ENCODE data around the gene XPC. TPM values are rescaled to one million over a fixed set of nuclear protein-coding genes. Genes with fewer than 3 reads are reported as not detected.

Gene XPC
- total and polyA plus RNA-seq, 2 of the 8 experiments (the other 6 are each of a cell fraction or from before 2014, with no cell fraction given): 8.8 to 27.3 TPM

- TF ChIP-seq CHD7 (IDR thresholded peaks at IDR 0.05; ENCODE audit: insufficient replicate concordance, low read length) (no peak), CHD2 (IDR thresholded peaks at IDR 0.05; ENCODE audit: low read length) (no peak), SP1 (IDR thresholded peaks at IDR 0.05; ENCODE audit: low read depth, low read length) (no peak), NRF1 (IDR thresholded peaks at IDR 0.05; ENCODE audit: low read depth, low read length) (no peak), EGR1 (IDR thresholded peaks at IDR 0.05; ENCODE audit: borderline replicate concordance, low read depth, low read length) (no peak), PHF8 (conservative IDR thresholded peaks at IDR 0.05; ENCODE audit: low read depth, low read length) (no peak), SAP30 (IDR thresholded peaks at IDR 0.05; ENCODE audit: insufficient read depth, insufficient replicate concordance, low read length) (no peak), CTBP2 (IDR thresholded peaks at IDR 0.05; ENCODE audit: borderline replicate concordance, insufficient read depth, insufficient read length, low read length) (no peak), KDM1A (IDR thresholded peaks at IDR 0.05; ENCODE audit: borderline replicate concordance, low read length) (no peak), RXRA (IDR thresholded peaks at IDR 0.05; ENCODE audit: insufficient read depth, low read depth, low read length) (no peak), TCF12 (IDR thresholded peaks at IDR 0.05; ENCODE audit: low read depth, low read length) (no peak), MAFK (IDR thresholded peaks at IDR 0.05; ENCODE audit: low read depth, low read length) (no peak)
These were observed 23.4 kb downstream of the XPC start (continued) for GRCh38 chr3:14154895-14155440.

All from H1 (cell line).